ENCODE data around the gene CMTM8.

- no peak for TF ChIP-seq POLR2A (IDR thresholded peaks at IDR 0.05; ENCODE audit: extremely low read depth, insufficient read length)
- no peak for TF ChIP-seq MYC (IDR thresholded peaks at IDR 0.05; ENCODE audit: low read depth, low read length)
- no peak for TF ChIP-seq CTCF (IDR thresholded peaks at IDR 0.05; ENCODE audit: low read depth, low read length)
- TF ChIP-seq MAX (IDR thresholded peaks at IDR 0.05; ENCODE audit: low read depth, low read length): no peak
These were observed 166.7 kb downstream of the CMTM8 start for GRCh38 chr3:32405155-32405554.

Measured in NB4 (cell line).